Forelimb muscle (tissue), 1 donor: Measurements from ENCODE around the gene HEXD. TPM values are rescaled to one million over a fixed set of nuclear protein-coding genes. Genes with fewer than 3 reads are reported as not detected.

ENCODE experiments used
- DNase-seq: peaks from one replicate; pipeline ENCODE4 v3.0.0-alpha.2; 2013; ENCODE audit warnings: low read depth
- polyA plus RNA-seq: library from polyadenylated mRNA; unstranded; fragments of 120-200 nt; gene quantifications from one replicate; pipeline ENCODE4 v1.2.1, GENCODE V29; 2013; ENCODE audit not compliant: insufficient read length

Gene HEXD
- polyA plus RNA-seq, 1 donor: 19.6 TPM

- no peak for DNase-seq
These were observed 3.4 kb upstream of the HEXD start for GRCh38 chr17:82414548-82415281.

- no peak for DNase-seq
These were observed 2.8 kb upstream of the HEXD start for GRCh38 chr17:82415336-82415735.

DNA sequence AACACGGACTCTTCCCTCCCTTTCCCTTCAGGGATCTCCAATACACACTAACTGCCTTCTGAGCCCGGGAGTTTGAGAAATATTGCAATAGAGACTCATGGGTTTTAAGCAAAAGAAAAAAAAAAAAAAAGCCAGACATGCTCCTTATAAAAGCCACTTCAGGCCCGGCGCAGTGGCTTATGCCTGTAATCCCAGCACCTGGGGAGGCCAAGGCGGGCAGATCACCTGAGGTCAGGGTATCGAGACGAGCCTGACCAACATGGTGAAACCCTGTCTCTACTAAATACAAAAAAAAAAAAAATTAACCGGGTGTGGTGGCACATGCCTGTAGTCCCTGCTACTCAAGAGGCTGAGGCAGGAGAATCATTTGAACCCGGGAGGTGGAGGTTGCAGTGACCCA, 2.4 kb upstream of the HEXD start:
- no peak for DNase-seq

DNA sequence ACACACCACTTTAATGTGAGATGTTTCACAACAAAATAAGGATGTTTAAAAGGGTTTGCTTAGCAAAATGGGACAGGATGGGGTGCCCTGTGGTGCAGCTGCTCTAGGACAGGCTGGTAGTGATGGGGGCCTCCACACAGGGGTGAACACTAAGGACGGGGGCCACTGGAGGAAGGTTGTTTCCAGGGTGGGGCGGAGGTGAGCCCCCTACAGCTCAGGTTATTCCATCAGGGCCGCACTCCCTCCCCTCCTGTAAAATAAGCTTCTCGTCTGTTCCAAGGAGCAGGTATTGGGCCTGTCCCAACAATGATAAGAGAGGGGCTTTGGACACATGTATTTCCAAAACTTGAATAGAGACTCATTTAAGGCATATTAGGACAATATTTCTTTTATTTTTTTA, 1.9 kb upstream of the HEXD start:
- no peak for DNase-seq

GRCh38 chr17:82416771-82417170, 1.4 kb upstream of the HEXD start:
- DNase-seq: no peak

DNA sequence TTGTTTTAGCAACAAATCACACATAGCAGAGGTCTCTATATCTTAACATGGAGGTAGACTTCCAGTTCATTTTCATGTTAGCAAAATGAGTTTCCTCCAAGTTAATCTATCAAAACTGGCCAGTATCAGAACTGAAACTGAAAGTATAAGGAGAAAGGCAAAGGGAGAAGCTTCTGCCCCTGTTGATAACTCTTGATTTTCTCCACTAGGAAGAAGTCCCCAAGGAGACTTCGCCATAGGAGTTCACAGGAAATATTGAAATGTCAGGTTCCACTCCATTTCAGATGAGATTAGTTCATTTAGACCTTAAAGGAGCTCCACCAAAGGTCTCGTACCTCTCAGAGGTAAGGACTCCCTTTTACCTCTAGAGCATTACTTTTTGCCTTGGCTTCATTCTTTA, 1.4 kb downstream of the HEXD start:
- DNase-seq: no peak

DNA sequence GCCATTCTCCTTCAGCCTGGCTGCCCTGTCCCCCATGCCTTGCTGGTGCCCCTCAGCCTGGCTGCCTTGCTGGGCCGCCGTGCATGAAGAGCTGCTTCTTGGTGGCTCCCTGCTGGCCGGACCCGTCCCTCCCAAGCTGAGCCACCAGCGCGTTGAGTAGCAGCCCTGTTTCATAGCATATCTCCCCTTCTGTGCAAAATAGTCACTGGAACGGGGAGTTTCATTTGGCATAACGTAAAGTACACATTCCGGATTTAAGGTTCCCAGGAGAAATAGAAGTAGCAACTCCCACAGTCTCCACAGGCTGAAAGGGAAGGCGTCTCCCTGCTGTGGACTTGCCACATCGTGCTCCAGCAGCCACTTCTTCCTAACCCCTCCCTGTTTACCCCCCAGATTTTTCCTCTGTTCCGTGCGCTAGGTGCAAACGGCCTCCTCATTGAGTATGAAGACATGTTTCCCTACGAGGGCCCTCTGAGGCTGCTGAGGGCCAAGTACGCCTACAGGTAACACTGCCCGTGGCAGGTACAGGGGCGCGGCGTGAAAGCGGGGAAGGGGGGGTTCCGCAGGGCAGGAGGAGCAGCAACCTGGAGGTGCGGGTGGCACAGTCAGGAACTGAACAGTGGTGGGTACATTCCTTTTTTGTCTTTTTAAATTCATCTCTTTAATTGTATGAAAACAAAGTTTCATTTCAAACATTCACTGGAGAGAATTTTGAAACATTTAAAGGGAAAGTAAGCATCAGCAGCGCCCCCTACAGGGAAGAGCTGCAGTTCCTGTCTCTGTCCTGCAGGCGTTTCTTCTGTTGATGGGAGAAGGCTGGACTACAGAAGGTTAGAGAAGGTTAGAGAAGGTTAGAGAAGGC, 6.1 kb downstream of the HEXD start:
- no peak for DNase-seq

GRCh38 chr17:82424863-82425159, 6.7 kb downstream of the HEXD start:
- no peak for DNase-seq

DNA sequence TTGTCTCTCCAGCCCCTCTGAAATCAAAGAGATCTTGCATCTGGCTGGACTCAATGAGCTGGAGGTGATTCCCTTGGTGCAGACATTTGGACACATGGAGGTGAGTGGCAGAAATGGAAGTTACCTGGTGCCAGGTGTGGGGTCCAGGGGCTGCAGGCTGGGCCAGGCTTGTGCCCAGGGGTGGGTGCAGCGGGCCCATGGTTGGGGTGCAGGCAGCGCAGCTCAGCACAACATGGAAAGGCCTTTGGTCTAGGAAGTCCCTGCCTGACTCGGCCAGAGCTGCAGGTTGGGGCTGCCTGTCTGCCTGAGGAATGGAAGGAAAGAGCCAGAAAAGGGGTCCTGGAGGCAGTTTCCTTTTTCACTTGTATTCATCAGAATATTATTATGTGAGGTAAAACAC, 10.4 kb downstream of the HEXD start:
- no peak for DNase-seq

DNA sequence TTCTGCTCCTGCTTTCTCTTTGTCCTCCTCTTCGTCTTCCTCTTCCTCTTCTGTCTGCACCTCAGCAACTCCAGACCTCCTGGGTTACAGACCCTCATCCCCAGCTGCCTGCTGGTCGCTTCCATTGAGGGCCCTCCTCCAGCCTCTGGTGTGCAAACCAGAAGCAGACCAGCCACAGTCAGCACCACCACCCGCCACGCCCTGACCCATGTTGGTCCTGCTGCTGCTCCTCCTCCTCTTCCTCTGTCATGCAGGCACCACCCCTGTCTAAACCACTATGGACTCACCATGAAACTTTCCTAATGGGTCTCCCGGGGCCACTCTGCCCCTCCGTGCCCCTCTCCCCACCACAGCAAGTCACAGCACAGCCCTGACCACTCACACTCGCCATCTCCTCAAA, 11.7 kb downstream of the HEXD start:
- no peak for DNase-seq

GRCh38 chr17:82432017-82432416, 13.9 kb downstream of the HEXD start:
- DNase-seq: no peak

- DNase-seq: no peak
These were observed 15.5 kb downstream of the HEXD start for GRCh38 chr17:82433560-82434215.

DNA sequence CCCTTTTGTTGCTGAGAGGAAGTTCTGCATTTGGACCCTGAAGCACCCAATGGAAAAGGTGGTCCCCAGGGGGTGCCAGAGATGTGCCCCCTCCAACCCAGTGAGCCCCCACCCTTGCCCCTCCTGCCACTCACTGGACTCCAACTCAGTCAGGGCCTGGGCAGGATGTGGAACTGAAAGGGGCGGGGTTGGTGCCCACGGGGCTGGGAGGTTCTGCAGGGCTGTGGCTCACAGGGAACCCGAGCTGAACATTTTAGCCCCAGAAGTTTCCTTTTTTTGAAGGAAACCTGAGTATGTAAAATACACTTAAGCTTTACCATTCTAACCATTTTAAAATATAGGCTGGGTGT, 16.0 kb downstream of the HEXD start:
- no peak for DNase-seq

GRCh38 chr17:82435103-82435502, 17.0 kb downstream of the HEXD start:
- no peak for DNase-seq

- DNase-seq: no peak
These were observed 17.7 kb downstream of the HEXD start for GRCh38 chr17:82435601-82436583.

DNA sequence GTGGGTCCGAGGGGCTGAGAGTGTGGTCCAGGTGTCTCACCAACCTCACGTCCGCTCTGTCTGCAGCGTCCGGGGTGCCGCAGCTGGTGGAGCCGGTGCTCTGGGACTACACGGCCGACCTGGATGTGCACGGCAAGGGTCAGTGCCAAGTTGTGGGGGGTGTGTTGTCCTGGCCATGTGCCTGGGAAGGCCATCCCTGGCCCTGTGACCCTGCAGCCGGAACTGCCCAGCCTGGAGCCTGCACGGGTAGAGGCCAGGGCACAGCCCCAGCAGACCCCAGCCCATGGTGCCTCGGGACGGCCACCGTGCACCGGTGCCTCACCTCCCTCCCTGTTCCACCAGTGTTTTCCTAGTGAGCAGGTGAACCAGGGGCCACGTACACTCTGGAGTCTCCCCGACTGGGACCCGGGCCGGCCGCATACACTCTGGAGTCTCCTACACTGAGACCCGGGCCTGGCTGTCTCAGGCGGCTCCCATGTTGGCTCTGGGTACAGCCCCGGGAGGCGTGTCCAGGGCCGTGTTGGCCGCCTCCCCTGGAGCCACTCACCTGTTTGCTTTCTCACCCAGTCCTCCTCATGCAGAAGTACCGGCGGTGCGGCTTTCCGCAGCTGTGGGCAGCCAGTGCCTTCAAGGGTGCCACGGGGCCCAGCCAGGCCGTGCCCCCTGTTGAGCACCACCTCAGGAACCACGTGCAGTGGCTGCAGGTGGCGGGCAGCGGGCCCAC, 18.6 kb downstream of the HEXD start:
- DNase-seq: no peak

- no peak for DNase-seq
These were observed 19.1 kb downstream of the HEXD start for GRCh38 chr17:82437325-82437668.

DNA sequence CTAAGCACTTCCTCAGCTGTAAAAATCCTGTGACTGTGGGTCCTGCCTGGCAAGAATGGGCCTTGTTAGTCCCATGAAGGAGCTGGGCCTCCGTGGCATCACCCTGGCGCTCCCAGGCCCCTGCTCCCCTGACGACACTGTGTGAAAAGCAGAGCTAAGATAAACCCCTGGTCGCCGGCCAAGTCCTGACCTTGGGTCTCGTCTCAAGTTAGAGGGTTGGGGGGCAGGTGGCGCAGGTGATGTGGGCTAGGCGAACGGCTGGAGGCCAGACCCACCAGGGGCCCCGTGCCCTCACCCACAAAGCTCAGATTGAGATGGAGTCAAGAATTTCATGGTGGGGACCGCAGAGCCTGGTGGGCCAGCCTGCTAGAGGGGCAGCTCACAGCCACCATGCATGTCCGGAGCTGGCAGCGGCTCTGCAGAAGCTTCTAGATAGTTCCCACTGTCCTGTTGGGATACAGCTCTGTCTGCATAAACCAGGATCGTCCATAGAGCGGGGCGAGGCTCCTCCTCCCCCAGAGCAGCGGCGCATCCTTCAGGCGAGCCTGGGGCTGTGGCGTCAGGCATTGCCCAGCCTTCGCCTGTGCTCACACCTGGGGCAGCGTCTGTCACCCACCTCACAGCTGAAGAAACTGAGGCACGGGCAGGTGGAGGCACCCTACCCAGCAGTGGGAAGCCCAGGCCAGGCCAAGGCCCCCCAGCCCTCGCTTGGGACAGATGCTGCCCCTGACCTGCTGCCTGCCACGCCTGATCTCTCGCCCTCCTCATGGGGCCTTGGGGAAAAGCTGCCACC, 20.4 kb downstream of the HEXD start:
- DNase-seq: no peak

GRCh38 chr17:82439194-82439828, 21.2 kb downstream of the HEXD start:
- DNase-seq: no peak

- no peak for DNase-seq
These were observed 21.8 kb downstream of the HEXD start for GRCh38 chr17:82439829-82440365.
